Stomach smooth muscle (tissue), 2 donors: Measurements from ENCODE around the gene CCDC68.

Experiments used
- H3K27ac ChIP-seq: one replicate; pipeline ENCODE4 v1.7.0; 2013; ENCODE audit warnings: mild to moderate bottlenecking, low read length, inconsistent platforms
- H3K27me3 ChIP-seq, 2 donors: one replicate each; pipeline ENCODE4 v1.7.0; 2013; ENCODE audit warnings: low read length in 2 of 2; ENCODE audit not compliant: insufficient read depth in 2 of 2, control insufficient read depth in 1 of 2
- H3K36me3 ChIP-seq, 2 donors: one replicate each; pipeline ENCODE4 v1.7.0; 2013; ENCODE audit warnings: low read length in 2 of 2; ENCODE audit not compliant: control insufficient read depth in 2 of 2, insufficient read depth in 2 of 2
- H3K4me1 ChIP-seq: one replicate; pipeline ENCODE4 v1.7.0; 2013; ENCODE audit warnings: low read length; ENCODE audit not compliant: control insufficient read depth, insufficient read depth
- H3K4me3 ChIP-seq, 2 donors: one replicate each; pipeline ENCODE4 v1.7.0; 2013; ENCODE audit warnings: low read length in 2 of 2
- H3K9ac ChIP-seq, 2 donors: one replicate each; pipeline ENCODE4 v1.7.0; 2013; ENCODE audit warnings: low read length in 2 of 2, mild to moderate bottlenecking in 1 of 2
- H3K9me3 ChIP-seq, 2 donors: one replicate each; pipeline ENCODE4 v1.7.0; 2013; ENCODE audit warnings: low read length in 2 of 2; ENCODE audit not compliant: control insufficient read depth in 2 of 2
- donor health status: healthy.
- donor health status: Pancreatic carcinoma.

CCDC68 gene

DNA sequence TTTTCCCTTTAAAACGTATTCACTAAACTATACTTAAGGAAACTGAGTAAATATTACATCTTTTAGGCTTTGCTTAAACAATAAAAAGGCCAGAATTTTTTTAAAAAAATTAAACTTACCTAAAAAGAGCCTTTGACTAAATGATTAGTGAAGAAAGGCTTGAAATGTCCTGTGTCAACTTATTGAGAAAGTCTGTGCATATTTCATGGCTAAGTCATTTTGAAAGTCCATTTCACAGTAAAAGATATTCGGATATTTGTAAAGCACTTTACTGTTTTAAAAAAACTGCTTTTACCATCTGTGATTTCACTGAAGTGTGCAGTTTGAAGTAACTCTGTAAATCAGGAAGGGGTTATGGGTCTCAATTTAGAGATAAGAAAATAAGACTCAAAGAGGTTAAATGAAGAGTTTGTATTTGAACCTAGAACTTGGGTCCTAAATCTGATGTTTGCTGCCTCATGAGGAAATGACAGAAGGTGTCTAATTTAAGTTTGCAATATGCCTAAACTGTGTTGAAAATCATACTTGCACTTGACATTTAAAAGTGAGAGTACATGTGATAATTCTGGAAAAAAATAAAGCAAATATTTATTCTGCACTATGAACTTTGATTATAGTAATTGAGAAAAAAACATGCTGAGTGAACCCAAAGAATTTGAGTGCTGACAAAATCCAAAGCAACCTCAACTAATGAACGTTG lies 80.5 kb downstream of the CCDC68 start:
- H3K4me1 ChIP-seq, result no peaks in the 10 kb centered on the region
- H3K9me3 ChIP-seq, result no peaks in the 10 kb centered on the region
- no peak overlapping the region for H3K27ac ChIP-seq

DNA sequence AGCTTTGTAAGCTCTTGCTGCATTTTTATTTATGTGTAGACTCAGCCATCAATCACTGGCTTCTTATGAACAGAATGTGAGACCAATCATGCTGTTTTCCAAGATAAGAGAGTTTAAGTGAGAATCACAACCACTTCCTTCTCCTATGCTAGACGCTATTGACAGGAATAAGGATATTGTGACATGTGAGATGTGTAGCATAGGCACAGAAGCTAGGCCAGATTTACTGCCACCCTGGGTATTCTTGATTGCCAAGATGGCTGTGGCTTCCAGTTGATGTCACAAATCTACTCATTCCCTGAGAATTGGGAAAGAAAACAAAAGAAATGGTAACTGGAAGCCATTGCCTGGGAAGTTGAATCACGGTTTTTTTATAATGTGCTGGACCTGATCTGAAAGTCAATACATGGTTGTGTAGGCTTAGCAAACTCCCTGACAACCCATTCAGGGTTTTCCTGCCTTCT lies 81.1 kb downstream of the CCDC68 start:
- Histone ChIP-seq H3K9ac (no peak overlapping the region), H3K27me3 (no peaks in the 10 kb centered on the region), H3K4me1 (no peaks in the 10 kb centered on the region), H3K9me3 (no peaks in the 10 kb centered on the region), H3K36me3 (no peaks in the 10 kb centered on the region), H3K27ac (no peak overlapping the region), H3K4me3 (no peak overlapping the region)

More for the DNA sequence above, 80.5 kb downstream of the CCDC68 start:
- Histone ChIP-seq H3K27me3 (no peaks in the 10 kb centered on the region), H3K9ac (no peak overlapping the region), H3K36me3 (no peaks in the 10 kb centered on the region), H3K4me3 (no peak overlapping the region)

DNA sequence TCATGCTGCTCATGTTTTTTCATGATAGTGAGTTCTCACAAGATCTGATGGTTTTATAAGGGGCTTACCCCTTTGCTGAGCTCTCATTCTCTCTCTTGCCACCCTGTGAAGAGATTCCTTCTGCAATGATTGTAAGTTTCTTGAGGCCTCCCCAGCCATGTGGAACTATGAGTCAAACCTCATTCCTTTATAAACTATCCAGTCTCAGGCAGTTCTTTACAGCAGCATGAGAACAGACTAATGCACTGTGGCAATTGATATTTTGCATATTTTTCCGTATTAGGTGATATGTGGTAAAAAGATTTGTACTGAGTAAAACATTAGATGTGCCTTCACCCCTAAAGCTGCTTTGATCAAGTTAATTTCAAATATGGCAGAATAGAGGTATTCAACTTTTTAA lies 82.2 kb downstream of the CCDC68 start:
- H3K9me3 ChIP-seq, result no peaks in the 10 kb centered on the region
- no peaks in the 10 kb centered on the region for H3K4me1 ChIP-seq
- no peak overlapping the region for H3K4me3 ChIP-seq
- no peaks in the 10 kb centered on the region for H3K36me3 ChIP-seq
- H3K9ac ChIP-seq, result no peak overlapping the region
- no peaks in the 10 kb centered on the region for H3K27me3 ChIP-seq
- no peak overlapping the region for H3K27ac ChIP-seq

DNA sequence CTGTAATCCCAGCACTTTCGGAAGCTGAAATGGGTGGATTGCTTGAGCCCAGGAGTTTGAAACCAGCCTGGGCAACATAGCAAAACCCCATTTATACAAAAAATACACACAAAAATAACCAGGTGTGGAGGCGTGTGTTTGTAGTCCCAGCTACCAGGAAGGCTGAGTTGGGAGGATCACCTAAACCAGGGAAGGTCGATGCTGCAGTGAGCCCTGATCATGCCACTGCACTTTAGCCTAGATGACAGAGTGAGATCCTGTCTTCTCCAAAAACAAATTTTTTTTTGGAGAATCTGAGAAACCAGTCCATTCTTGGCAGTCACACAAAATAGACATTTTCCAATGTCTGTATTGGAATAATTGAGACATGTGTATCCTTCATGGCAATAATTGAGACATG lies 84.2 kb downstream of the CCDC68 start:
- H3K36me3 ChIP-seq, result no peaks in the 10 kb centered on the region
- H3K4me3 ChIP-seq, result no peak overlapping the region
- H3K9ac ChIP-seq, result no peak overlapping the region
- no peaks in the 10 kb centered on the region for H3K9me3 ChIP-seq
- no peak overlapping the region for H3K27ac ChIP-seq
- H3K27me3 ChIP-seq, result no peaks in the 10 kb centered on the region
- H3K4me1 ChIP-seq, result no peaks in the 10 kb centered on the region

DNA sequence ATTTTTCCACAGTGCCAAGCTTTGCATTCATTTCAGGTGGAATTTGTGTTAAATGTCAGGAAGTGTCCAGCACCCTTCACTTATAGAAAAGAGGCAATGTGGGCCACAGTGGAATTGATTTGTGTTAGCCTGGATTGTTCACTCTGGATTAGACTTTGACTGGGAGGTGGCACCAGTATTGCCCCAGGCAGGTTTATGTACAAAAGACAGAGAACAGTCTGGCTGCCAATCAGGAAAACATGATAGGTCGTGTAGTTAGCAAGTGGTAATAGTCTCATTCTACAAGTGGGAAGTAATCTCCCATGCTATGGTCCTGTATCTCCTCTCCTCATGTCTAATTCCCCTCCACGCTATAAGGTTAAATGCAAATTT lies 85.4 kb downstream of the CCDC68 start:
- Histone ChIP-seq H3K36me3 (no peaks in the 10 kb centered on the region), H3K9me3 (no peaks in the 10 kb centered on the region), H3K27ac (no peak overlapping the region), H3K4me1 (no peaks in the 10 kb centered on the region), H3K4me3 (no peak overlapping the region), H3K9ac (no peak overlapping the region), H3K27me3 (no peaks in the 10 kb centered on the region)

GRCh38 chr18:54872681-54873080 lies 86.6 kb downstream of the CCDC68 start:
- Histone ChIP-seq H3K9me3 (no peaks in the 10 kb centered on the region), H3K27me3 (no peaks in the 10 kb centered on the region), H3K4me3 (no peak overlapping the region), H3K27ac (no peak overlapping the region), H3K4me1 (no peaks in the 10 kb centered on the region), H3K9ac (no peak overlapping the region), H3K36me3 (no peaks in the 10 kb centered on the region)

- Histone ChIP-seq H3K27ac (no peak overlapping the region), H3K4me3 (no peak overlapping the region), H3K9me3 (no peaks in the 10 kb centered on the region), H3K4me1 (no peaks in the 10 kb centered on the region), H3K9ac (no peak overlapping the region), H3K36me3 (no peaks in the 10 kb centered on the region), H3K27me3 (no peaks in the 10 kb centered on the region)
Measured at GRCh38 chr18:54871231-54871630, 88.0 kb downstream of the CCDC68 start.

- no peaks in the 10 kb centered on the region for H3K27me3 ChIP-seq
- no peak overlapping the region for H3K27ac ChIP-seq
- H3K4me3 ChIP-seq, result no peak overlapping the region
- no peaks in the 10 kb centered on the region for H3K36me3 ChIP-seq
- H3K4me1 ChIP-seq, result no peaks in the 10 kb centered on the region
- no peak overlapping the region for H3K9ac ChIP-seq
- no peaks in the 10 kb centered on the region for H3K9me3 ChIP-seq
Measured at GRCh38 chr18:54867131-54867530, 92.1 kb downstream of the CCDC68 start.

DNA sequence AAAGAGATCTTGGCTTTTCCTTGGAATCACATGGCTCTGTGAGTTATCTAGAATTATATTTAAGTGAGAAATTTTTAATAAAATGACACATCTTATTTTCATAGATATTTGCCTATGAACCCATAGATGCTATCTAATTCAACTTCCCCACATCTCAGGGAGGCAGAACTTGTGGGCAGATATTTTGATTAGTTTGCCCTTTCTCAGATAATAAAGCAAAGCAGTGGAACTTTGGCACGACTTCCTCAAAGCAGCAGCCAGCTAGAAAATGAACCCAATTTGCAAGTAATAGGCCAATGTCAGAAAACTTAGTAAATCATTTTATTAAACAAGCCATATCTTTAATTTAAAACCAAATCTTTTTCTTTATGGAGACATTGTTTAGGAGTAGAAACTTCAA lies 98.3 kb downstream of the CCDC68 start:
- Histone ChIP-seq H3K9ac (no peak overlapping the region), H3K9me3 (no peaks in the 10 kb centered on the region), H3K27ac (no peak overlapping the region), H3K27me3 (no peaks in the 10 kb centered on the region), H3K4me1 (no peaks in the 10 kb centered on the region), H3K4me3 (no peak overlapping the region), H3K36me3 (no peaks in the 10 kb centered on the region)

GRCh38 chr18:54859667-54860421 lies 99.4 kb downstream of the CCDC68 start:
- no peaks in the 10 kb centered on the region for H3K36me3 ChIP-seq
- H3K27me3 ChIP-seq, result no peaks in the 10 kb centered on the region
- no peak overlapping the region for H3K4me3 ChIP-seq
- H3K9me3 ChIP-seq, result no peaks in the 10 kb centered on the region
- H3K27ac ChIP-seq, result no peak overlapping the region
- H3K9ac ChIP-seq, result no peak overlapping the region
- no peaks in the 10 kb centered on the region for H3K4me1 ChIP-seq

DNA sequence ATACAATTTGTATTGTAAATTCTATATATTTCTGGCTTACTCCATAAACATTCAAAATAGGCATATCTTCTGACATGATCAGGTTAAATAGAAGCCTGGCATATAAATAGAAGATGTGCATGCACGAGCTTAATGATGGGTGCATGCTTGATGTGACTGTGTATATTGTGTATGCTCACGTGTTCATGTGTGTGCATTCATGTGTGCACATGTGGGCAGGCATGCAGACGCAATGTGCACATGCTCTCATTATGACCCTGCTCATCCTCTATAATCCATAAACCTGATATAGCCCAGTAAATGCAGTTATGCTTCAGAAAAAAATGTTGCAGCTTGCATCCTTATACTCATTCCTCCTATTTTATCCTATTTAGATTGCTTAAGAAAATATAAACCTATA lies 101.8 kb downstream of the CCDC68 start:
- Histone ChIP-seq H3K9ac (no peak overlapping the region), H3K27ac (no peak overlapping the region)

More for the DNA sequence above, 101.8 kb downstream of the CCDC68 start:
- H3K9me3 ChIP-seq, result no peaks in the 10 kb centered on the region
- no peaks in the 10 kb centered on the region for H3K36me3 ChIP-seq
- no peaks in the 10 kb centered on the region for H3K27me3 ChIP-seq
- H3K4me1 ChIP-seq, result no peaks in the 10 kb centered on the region
- no peak overlapping the region for H3K4me3 ChIP-seq
